IPS DF 4.7 (cell line): ENCODE measurements around the gene ABHD14A.

Experiments used
- DNase-seq: peaks from one replicate; pipeline ENCODE4 v3.0.0-alpha.2; 2013; ENCODE audit warnings: low spot score; ENCODE audit errors: extremely low read depth

Gene ABHD14A

DNA sequence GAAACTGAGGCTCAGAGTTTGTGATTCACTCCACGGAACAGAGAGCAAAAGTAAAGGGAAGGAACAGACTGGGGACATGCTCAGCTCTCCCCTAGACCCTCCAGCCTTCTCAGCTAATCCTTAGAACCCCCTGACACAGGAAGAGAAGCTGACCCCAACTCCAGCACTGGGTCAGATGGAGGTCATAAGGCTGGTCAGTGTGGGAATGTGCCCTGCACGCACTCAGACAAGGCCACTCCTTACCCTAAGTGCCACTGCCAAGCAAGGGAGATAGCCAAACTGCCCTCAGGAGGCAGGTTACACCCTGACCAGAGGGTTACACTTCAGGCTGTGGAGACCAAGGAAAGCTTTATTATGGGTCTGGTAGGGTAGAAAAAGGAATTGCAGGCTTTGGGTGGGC lies 19.7 kb downstream of the ABHD14A start:
- DNase-seq = no peak

DNA sequence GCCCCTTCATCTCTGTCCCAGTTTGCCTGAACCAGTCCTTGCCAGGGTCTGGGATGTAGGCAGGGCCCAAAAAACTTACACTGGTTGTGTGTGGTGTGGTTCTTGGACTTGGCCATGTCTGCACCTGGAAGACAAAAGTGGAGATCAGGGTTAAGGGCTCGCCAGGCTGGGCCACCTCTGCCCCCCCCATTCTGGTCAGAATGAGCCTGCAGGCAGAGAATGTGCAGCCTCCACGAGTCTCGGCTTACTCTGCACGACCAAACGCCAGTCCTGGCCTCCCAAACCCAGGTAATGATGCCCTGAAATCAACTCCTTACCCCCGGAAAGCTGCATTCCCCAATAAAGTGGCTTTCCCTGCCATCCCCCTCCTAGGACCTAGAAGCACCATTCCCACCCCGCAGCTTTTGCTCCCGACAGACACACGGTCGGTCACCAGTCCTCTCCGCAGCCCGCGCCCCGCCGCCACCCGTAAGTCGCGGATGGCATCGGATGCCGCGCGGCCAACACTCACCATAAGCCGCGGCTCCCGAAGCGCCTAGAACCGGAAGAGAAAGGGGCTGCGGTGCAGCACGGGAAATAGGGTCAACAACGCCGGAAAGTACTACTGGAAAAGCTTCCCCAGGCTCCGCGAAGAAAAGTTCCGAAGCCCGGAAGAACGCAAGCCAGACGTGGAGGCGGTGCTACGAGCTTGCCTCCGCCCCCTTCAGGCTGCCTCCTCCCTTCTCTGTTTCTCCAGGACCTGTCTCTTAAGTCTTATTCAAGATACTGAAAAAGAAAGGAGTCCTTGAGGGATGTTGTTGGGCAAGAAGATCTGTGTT lies 20.7 kb downstream of the ABHD14A start, which contains the start of gene RPL29:
Gene RPL29, minus strand, starts transcription at position 550 of the 818 bp plus-strand sequence. Its CDS starts 434 bp downstream, at position 116.
- no peak for DNase-seq

- DNase-seq = no peak
Observed at GRCh38 chr3:51997172-51997571, 22.3 kb downstream of the ABHD14A start.

DNA sequence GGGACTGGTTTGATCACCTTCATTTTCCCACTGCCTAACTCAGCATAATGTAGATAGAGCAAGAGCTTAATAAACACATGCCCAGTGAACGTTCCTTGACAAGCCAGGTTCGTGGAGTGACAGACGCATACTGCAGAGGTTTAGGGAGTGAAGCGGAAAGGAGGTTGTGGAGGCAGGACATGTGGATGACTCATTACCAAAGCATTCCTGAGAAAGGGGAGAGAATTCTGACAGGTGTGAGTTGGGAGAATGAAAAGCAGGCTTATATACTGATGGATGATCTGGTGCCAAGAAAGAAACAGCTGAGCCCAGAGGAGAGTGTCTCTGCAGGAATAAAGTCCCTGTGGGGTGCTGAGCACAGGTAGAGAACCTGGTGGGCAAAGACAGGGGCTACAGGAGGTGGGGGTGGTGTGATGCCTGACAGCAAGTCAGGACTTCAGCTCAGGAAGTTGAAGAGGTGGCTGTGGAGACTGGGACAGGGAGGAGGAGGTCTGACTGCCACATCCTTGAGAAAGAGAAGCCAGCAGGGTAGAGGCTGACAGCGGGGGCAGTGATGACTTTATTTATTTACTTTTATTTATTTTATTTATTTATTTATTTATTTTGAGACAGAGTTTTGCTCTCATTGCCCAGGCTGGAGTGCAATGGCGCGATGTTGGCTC lies 23.2 kb downstream of the ABHD14A start:
- DNase-seq = no peak

GRCh38 chr3:51998774-51999173 lies 23.9 kb downstream of the ABHD14A start:
- no peak for DNase-seq

DNA sequence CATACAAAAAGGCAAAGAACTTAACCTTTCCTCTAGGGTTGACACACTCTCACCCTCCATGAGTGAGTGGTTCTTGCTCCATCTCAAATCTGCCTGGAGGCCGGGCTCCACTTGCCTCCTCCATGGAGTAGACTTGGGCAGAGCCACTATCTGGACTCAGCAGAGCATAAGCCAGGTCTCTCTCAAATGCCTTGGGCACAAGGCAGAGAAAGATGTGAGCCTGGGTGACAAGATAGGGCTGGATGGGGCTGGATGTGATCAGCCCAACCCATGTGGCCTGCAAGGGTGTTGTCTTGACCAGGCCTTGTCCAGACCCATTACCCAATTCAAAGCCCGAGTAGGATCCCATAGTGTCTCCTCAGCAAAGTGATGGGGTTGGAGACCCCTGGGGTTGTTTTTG lies 25.0 kb downstream of the ABHD14A start:
- DNase-seq = no peak

GRCh38 chr3:52001443-52001974 lies 26.6 kb downstream of the ABHD14A start:
- no peak for DNase-seq

DNA sequence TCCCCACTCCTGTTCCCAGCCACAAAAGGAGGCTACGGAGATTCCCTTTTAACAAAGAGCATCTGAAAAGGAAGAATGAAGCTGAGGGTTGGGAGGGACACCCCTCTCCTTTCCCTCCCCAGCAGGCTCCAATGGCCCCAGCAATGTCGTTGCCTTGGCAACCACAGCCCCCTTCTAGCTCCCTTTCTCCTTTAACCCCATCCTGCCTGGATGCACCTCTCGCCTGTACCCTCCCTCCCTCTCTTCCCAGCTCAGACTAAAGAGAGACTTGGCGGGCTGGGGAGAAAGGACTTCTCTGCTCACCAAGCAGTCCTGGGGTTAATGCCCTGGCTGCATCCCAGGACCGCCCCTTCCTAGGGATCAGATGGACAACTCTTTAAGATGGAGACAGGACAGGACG lies 27.9 kb downstream of the ABHD14A start:
- no peak for DNase-seq

DNA sequence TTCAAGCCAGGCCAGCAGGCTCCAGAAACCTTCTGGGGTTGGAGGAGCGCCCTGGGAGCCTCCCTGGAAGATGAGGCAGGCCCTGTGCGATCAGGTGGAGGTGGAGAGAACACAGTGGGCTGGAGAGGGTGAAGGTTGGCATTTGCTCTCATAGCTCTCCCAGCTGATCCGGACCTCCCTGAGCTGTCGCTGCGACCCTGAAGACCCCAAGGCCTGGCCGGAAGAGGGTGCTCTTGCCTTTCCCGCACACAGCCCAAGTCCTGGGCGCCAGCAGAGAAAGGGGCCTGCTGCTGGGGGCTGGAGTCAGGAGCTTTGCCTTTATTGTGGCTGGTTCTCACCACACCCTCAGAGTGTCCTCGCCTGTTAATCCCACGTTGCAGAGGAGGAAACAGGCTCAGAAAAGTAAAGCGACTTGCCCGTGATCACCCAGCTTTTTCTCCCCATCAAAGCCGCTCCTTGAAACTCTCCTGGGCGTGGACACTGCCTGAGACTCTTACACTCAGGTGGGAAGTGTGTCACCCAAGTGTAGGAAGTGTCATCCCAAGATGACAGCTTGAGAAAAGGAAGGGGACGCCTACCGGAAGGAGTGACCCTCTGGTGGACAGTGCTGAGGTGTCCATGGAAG lies 29.4 kb downstream of the ABHD14A start:
- DNase-seq = no peak

- DNase-seq = no peak
Observed at GRCh38 chr3:52004906-52005395, 30.1 kb downstream of the ABHD14A start.

DNA sequence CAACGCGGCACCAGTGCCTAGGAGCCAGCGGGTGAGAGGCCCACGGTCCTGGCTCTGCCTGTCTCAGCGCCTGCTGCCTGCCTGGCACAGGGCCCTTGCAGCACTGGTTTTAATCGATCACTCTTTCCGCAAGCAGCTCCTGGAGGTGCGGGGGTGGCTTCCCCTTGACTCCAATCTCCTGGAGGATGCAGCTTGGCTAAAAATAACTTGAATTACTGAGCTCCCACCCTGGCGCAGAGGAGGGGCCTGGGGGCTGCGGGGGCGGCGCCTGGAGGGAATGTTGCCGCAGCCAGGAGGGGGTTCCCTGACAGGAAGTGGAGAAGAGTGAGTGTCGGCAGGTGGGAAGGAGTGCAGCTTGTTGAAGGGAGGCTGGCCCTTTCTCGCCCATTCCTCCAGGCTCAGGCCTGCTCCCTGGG lies 30.7 kb downstream of the ABHD14A start:
- no peak for DNase-seq

GRCh38 chr3:52006017-52006819 lies 31.4 kb downstream of the ABHD14A start:
- no peak for DNase-seq

- DNase-seq = no peak
Observed at GRCh38 chr3:52006820-52007133, 31.9 kb downstream of the ABHD14A start.

- DNase-seq = no peak
Observed at GRCh38 chr3:52007291-52007690, 32.4 kb downstream of the ABHD14A start.

DNA sequence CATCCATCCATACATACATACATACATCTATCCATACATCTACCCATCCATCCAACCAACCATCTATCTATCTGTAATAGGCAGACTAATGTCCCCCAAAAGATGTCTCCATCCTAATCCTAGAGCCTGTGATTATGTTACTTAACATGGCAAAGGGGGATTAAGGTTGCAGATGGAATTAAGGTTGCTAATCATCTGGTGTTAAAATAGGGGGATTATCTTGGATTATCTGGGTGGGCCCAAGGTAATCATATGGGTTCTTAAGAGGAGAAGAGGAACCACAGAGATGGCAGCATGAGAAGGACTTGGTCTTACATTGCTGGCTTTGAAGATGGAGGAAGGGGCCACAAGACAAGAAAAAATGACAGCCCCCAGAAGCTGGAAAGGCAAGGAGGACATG lies 35.6 kb downstream of the ABHD14A start:
- no peak for DNase-seq

- no peak for DNase-seq
Observed at GRCh38 chr3:52012699-52013098, 37.8 kb downstream of the ABHD14A start.

DNA sequence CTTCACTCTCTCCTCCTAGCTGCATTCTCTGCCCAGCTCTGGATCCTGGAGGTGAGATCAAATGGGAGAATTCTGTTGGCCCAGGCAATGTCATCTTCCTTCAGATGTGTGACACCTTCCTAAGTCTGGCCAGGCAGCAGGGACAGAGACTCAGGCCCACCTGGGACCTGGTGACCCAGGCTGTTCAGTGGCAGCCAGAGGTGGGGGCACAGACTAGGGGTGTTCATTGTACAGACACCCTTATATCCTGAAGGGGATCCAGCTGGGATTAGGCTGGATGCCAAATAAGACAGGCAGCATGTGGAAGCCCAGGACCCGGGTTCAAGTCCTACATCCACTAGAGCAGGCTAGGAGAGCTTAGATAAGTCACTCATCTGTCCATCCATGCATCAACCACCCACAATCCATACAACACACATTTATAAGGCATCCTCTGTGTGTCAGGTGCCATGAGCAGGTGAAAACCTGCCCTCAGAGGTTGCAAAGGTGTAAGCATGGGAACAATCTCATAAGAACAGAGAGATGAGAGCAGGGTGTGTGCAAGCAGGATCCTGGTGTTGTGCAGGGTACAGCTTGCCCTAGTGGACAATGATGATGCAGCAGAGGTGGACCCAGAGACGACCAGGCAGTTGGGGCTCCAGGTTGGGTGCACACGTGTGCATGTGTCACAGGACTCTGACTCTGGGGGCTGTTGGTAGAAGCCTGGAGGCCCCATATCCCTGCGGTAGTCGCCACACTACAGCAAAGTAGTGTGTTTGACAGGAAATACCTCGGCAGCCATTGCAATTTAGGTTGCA lies 39.1 kb downstream of the ABHD14A start:
- DNase-seq = no peak

- no peak for DNase-seq
Observed at GRCh38 chr3:52014613-52015012, 39.7 kb downstream of the ABHD14A start.

GRCh38 chr3:52015438-52016228 lies 40.8 kb downstream of the ABHD14A start:
- DNase-seq = no peak

- no peak for DNase-seq
Observed at GRCh38 chr3:52017586-52017985, 42.7 kb downstream of the ABHD14A start.
